ENCODE data around the gene CDH13. TPM values are rescaled to one million over a fixed set of nuclear protein-coding genes. Genes with fewer than 3 reads are reported as not detected.

The CDH13 gene
- total RNA-seq, 1 donor from 2014 or later: not detected

DNA sequence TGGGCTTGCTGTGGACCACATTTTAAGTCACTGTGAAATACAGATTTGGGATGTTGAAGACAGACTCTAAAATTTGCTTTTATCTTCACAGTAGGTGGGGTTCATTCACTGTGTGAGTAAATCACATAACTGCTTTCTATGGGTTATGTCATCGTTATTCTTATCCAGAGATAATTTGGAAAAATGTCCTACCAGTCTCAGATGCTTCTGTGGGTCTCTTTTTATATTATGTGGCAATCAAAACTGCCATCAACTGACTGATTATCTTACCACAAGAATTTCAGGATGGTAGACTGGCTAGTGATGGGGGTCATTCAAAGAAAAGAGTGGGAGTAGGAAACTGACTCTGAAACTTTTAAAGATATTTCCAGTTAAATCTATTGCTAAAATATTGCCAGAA lies 1184.1 kb downstream of the CDH13 start:
- CTCF ChIA-PET: no interaction called here
- intact Hi-C loops (cut with micrococcal nuclease): no loop called here
- Mint-ChIP-seq H3K4me1 (peaks cover 51% of the 10 kb centered on the region), H3K9me3 (peaks cover 2% of the 10 kb centered on the region), H3K27me3 (no peaks in the 10 kb centered on the region), H3K27ac (no peak overlapping the region), H3K36me3 (ENCODE audit: low read depth) (peaks cover 49% of the 10 kb centered on the region), H3K4me3 (no peak overlapping the region)
- ATAC-seq (ENCODE audit: low read depth): no peak
- TF ChIP-seq, protein P1, sequence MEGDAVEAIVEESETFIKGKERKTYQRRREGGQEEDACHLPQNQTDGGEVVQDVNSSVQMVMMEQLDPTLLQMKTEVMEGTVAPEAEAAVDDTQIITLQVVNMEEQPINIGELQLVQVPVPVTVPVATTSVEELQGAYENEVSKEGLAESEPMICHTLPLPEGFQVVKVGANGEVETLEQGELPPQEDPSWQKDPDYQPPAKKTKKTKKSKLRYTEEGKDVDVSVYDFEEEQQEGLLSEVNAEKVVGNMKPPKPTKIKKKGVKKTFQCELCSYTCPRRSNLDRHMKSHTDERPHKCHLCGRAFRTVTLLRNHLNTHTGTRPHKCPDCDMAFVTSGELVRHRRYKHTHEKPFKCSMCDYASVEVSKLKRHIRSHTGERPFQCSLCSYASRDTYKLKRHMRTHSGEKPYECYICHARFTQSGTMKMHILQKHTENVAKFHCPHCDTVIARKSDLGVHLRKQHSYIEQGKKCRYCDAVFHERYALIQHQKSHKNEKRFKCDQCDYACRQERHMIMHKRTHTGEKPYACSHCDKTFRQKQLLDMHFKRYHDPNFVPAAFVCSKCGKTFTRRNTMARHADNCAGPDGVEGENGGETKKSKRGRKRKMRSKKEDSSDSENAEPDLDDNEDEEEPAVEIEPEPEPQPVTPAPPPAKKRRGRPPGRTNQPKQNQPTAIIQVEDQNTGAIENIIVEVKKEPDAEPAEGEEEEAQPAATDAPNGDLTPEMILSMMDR (IDR thresholded peaks at IDR 0.05): no peak
- DNase-seq: no peak
- POLR2A ChIA-PET: no interaction called here

DNA sequence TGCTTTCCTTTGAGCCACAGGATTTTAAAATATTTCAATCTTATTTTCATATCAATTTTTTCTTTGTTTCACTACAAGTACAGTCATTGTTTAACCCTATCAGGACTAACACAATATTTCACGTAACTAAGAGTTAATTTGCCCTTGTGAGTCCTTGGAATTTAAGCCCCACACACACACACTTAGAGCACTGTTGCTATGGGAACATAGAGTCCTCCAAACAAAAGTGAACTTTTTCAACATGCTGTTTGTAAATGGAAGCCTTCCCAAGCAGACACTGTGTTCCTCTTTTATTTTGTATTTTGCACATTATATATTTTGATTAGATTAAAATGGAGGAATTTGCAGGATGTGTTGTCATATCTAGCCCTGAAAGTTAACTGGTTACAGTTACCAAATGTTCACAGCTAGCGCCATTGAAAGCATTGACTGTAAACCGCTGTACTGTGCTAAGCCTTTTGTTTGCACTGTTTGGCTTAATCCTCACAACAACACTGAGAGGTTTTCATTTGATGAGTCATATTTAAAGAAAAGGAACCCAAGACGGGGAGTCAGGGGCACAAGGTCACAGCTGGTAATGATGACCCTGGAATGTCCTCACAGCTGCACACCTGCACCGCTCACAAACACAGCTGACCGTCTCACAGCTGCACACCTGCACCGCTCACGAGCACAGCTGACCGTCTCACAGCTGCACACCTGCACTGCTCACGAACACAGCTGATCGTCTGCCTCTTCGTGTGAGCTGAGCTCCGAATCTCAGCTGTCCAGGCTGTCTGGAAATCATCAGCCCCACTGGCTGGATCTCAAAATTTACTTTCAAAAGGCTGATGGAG lies 1187.3 kb downstream of the CDH13 start:
- TF ChIP-seq, protein P1 (IDR thresholded peaks at IDR 0.05): no peak
- intact Hi-C loops (cut with micrococcal nuclease): no loop called here
- peaks cover 38% of the 10 kb centered on the region for H3K36me3 Mint-ChIP-seq (ENCODE audit: low read depth)
- CTCF ChIA-PET: interaction anchor here (1.0 kb wide), 1 partner anchor 13 kb away, joined by 3 read pairs; no protein-coding TSS in a partner anchor
- POLR2A ChIA-PET: interaction anchor here (1.0 to 1.1 kb wide), 2 partner anchors 30 to 85 kb away, joined by 3 to 4 read pairs; partner anchors contain the start of gene MLYCD
- peaks cover 22% of the 10 kb centered on the region for H3K4me1 Mint-ChIP-seq
- H3K4me3 Mint-ChIP-seq: no peak overlapping the region
- no peaks in the 10 kb centered on the region for H3K9me3 Mint-ChIP-seq
- no peak overlapping the region for H3K27ac Mint-ChIP-seq
- DNase-seq: no peak
- H3K27me3 Mint-ChIP-seq: no peaks in the 10 kb centered on the region
- peak; percentile 42 for ATAC-seq (ENCODE audit: low read depth)

DNA sequence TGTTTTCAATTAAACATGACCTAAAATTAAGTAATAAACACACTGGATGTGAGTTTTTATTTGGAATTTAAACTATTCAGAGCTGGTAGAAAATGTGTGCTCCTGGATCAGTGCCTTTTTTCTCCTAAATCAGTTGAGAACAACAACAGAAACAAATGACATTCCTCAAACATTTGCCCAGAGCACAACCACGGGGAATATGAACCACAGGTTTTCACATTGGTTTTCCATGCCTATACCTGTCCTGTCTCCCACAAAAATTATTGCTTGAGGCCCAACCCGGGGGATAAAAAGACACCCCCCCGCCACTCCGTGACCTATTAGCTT lies 1187.9 kb downstream of the CDH13 start:
- ChIA-PET CTCF (no interaction called here), POLR2A (interaction anchor here (1.1 kb wide), 1 partner anchor 29 kb away, joined by 3 read pairs; no protein-coding TSS in a partner anchor)
- intact Hi-C loops (cut with micrococcal nuclease): no loop called here
- Mint-ChIP-seq H3K36me3 (ENCODE audit: low read depth) (peaks cover 35% of the 10 kb centered on the region), H3K4me3 (no peak overlapping the region), H3K4me1 (peaks cover 20% of the 10 kb centered on the region), H3K9me3 (no peaks in the 10 kb centered on the region), H3K27me3 (no peaks in the 10 kb centered on the region), H3K27ac (no peak overlapping the region)
- ATAC-seq (ENCODE audit: low read depth) (no peak), DNase-seq (no peak)
- TF ChIP-seq, protein P1 (IDR thresholded peaks at IDR 0.05): no peak

DNA sequence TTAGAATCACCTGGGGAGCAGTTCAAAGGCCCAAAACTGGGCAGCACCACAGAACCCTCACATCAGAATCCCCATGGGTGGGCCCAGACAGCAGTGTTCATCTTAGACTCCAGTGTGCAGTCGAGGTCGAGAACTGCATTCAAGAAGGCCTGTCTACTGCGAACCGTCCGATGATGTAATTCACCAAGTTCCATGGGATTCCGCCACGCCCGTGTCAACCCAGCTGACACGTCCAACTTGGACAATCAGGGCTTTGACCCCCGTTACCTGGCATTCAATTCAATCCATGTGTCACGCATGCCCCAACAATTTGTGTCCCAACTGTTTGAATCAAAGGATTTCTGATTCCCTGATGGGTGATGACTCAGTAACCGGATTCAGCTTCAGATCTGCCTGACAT lies 1190.3 kb downstream of the CDH13 start:
- no peaks in the 10 kb centered on the region for H3K9me3 Mint-ChIP-seq
- peaks cover 14% of the 10 kb centered on the region for H3K36me3 Mint-ChIP-seq (ENCODE audit: low read depth)
- H3K4me1 Mint-ChIP-seq: peaks cover 10% of the 10 kb centered on the region
- ChIA-PET CTCF (no interaction called here), POLR2A (no interaction called here)
- DNase-seq (no peak), ATAC-seq (ENCODE audit: low read depth) (no peak)
- peaks cover under 1% of the 10 kb centered on the region for H3K27me3 Mint-ChIP-seq
- intact Hi-C loops (cut with micrococcal nuclease): no loop called here
- no peak overlapping the region for H3K4me3 Mint-ChIP-seq
- H3K27ac Mint-ChIP-seq: no peak overlapping the region
- TF ChIP-seq, protein P1 (IDR thresholded peaks at IDR 0.05): no peak

DNA sequence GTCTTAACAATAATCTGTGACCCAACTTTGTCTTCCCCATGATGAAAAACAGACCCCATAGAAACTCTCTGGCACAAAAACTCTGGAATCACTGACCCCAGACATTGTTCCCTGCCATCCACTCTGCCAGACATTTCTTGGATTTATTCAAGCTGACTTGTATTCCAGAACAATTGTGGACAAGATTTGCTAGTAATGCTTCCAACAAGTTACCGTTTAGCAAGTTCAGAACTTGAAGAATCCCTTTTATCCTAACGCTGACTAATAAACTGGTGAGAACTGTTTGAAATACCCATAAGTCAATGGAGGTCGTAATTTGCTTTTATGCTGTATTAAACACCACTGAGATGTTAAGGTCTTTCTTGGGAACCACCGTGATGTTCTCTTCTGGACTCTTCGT lies 1191.5 kb downstream of the CDH13 start:
- DNase-seq: no peak
- TF ChIP-seq, protein P1 (IDR thresholded peaks at IDR 0.05): no peak
- intact Hi-C loops (cut with micrococcal nuclease): no loop called here
- CTCF ChIA-PET: no interaction called here
- no peaks in the 10 kb centered on the region for H3K9me3 Mint-ChIP-seq
- peaks cover 3% of the 10 kb centered on the region for H3K27me3 Mint-ChIP-seq
- peaks cover 5% of the 10 kb centered on the region for H3K4me1 Mint-ChIP-seq
- POLR2A ChIA-PET: no interaction called here
- H3K27ac Mint-ChIP-seq: no peak overlapping the region
- H3K4me3 Mint-ChIP-seq: no peak overlapping the region
- no peak for ATAC-seq (ENCODE audit: low read depth)
- H3K36me3 Mint-ChIP-seq (ENCODE audit: low read depth): peaks cover 1% of the 10 kb centered on the region

All from activated B cell treated with CpG ODN at 0.5 μM for 24 hours (primary cell).